ENCODE results near the gene C2orf72. TPM values are rescaled to one million over a fixed set of nuclear protein-coding genes. Genes with fewer than 3 reads are reported as not detected.

The C2orf72 gene
- total and polyA plus RNA-seq, 10 of the 15 experiments (the other 5 are each of a cell fraction or from before 2014, with no cell fraction given): under 0.01 to 0.29 (median 0.10) TPM; not detected in 6

DNA sequence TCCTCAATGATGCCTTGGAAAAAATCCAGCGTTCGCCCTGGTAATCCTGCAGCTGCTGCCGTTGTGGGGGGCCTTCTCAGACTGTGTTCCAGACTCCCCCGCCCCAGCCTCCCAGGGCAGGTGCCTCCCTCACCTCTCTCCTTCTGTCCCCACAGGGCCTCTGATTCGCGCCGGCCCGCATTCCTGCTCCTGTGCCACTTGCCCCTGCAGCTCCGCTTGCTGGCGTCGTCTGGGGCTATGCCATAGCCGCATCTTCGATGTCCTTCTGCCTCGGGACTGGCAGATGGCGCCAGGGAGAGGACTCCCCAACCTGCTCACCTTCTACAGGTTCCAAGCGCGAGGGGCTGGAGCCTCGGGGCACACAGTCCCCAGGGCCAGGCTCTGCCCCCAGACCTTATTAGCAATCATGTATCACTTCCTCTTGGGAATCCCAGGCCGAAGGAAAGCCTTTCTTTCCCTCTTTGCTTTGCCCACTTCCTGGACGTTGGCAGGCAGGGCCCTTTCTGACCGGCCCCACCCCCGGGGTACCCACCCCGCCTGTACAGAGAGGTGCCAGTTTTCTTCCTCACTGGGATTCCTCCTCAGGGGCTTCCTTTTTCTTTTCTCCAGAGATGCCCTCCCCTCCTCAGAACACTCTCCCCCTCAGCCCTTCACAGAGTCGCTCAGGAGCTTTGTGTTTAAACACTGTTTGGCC is 37.0 kb upstream of the C2orf72 start:
- WGBS (ENCODE audit: insufficient coverage, insufficient replicate concordance, low lambda C conversion rate, missing lambda C conversion rate): 24% methylated on average over 23 of the region's 24 CpGs

More for the DNA sequence above, 37.0 kb upstream of the C2orf72 start:
- Histone ChIP-seq H3K27me3 (replicated peaks in 1 of 2; ENCODE audit: control insufficient read depth in 2 of 2, insufficient read depth in 2 of 2, low read length in 1 of 2) (peaks cover 0 to 1% of the 10 kb centered on the region in 2 experiments; a peak in 3 of 4 replicates), H3K4me3 (no peak overlapping the region), H3K9ac (ENCODE audit: control insufficient read depth, insufficient read depth, low read length) (no peak overlapping the region), H2AFZ (ENCODE audit: control insufficient read depth, low read depth, low read length) (no peak overlapping the region), H3K79me2 (ENCODE audit: control insufficient read depth, insufficient read depth, low read length) (no peaks in the 10 kb centered on the region), H3K4me1 (ENCODE audit: control insufficient read depth, insufficient read depth, low read length) (no peaks in the 10 kb centered on the region), H4K20me1 (ENCODE audit: control insufficient read depth, insufficient read depth) (no peaks in the 10 kb centered on the region), H3K36me3 (ENCODE audit: control insufficient read depth in 2 of 2, insufficient read depth in 2 of 2, low read length in 1 of 2) (no peaks in the 10 kb centered on the region), H3K9me3 (replicated peaks; ENCODE audit: control insufficient read depth, insufficient read depth, low read length) (no peaks in the 10 kb centered on the region; the same call in 2 of the 3 replicates), H3K27ac (ENCODE audit: control insufficient read depth, insufficient read depth) (no peak overlapping the region), H3K4me2 (ENCODE audit: control insufficient read depth, insufficient read depth) (no peak overlapping the region)
- ChIA-PET SMC1A (ENCODE audit: uncharacterized antibody, unreplicated experiment) (no interaction called here), RAD21 (ENCODE audit: unreplicated experiment) (no interaction called here), CTCF (interaction anchor here (0.6 to 1.1 kb wide), 2 partner anchors 11 to 13 kb away, joined by 3 to 4 read pairs; no protein-coding TSS in a partner anchor), POLR2A (no interaction called here)
- DNase-seq (ENCODE audit: low read depth, low spot score) (no peak), ATAC-seq (0 out of 3 replicates have a peak, but pooled peaks have one; percentile 20), FAIRE-seq (no peak)
- TF ChIP-seq CBX3 (IDR thresholded peaks at IDR 0.05; ENCODE audit: borderline replicate concordance, low read depth) (no peak), FOS (IDR thresholded peaks at IDR 0.05; ENCODE audit: borderline replicate concordance, extremely low read depth, insufficient read length) (no peak), TBL1XR1 (IDR thresholded peaks at IDR 0.05; ENCODE audit: low read depth, low read length) (no peak), ATF7 (IDR thresholded peaks at IDR 0.05; ENCODE audit: low read depth) (no peak), POLR2A (IDR thresholded peaks at IDR 0.05; ENCODE audit: low read depth, low read length) (no peak), MEF2B (IDR thresholded peaks at IDR 0.05; ENCODE audit: partially characterized antibody, poor library complexity, severe bottlenecking) (no peak), CHD4 (IDR thresholded peaks at IDR 0.05) (no peak), CHD1 (IDR thresholded peaks at IDR 0.05; ENCODE audit: low read depth, low read length) (no peak), ZNF207 (IDR thresholded peaks at IDR 0.05; ENCODE audit: borderline replicate concordance) (no peak), ASH2L (IDR thresholded peaks at IDR 0.05; ENCODE audit: borderline replicate concordance, low read depth) (no peak), EED (IDR thresholded peaks at IDR 0.05; ENCODE audit: low read depth) (no peak), GABPA (IDR thresholded peaks at IDR 0.05; ENCODE audit: low read depth) (no peak), NFYB (IDR thresholded peaks at IDR 0.05; ENCODE audit: insufficient read depth, low read depth, low read length) (no peak), ZNF274 (IDR thresholded peaks at IDR 0.05; ENCODE audit: insufficient read depth, insufficient read length) (no peak), RBBP5 (conservative IDR thresholded peaks at IDR 0.05) (no peak), GATAD2B (conservative IDR thresholded peaks at IDR 0.05; ENCODE audit: low read depth) (no peak), SPI1 (IDR thresholded peaks at IDR 0.05; ENCODE audit: borderline replicate concordance, insufficient read depth, low read depth, low read length) (no peak), PAX5 (IDR thresholded peaks at IDR 0.05; ENCODE audit: borderline replicate concordance, low read depth, low read length) (no peak), SMAD5 (IDR thresholded peaks at IDR 0.05; ENCODE audit: low read depth) (no peak)
- TF ChIP-seq, protein P1, sequence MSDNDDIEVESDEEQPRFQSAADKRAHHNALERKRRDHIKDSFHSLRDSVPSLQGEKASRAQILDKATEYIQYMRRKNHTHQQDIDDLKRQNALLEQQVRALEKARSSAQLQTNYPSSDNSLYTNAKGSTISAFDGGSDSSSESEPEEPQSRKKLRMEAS (IDR thresholded peaks at IDR 0.05; ENCODE audit: low read depth, low read length): no peak
- BruUV-seq (replicated peaks): no TSS peak
- intact Hi-C loops (cut with micrococcal nuclease; ENCODE audit: unreplicated experiment): no loop called here
- in situ Hi-C loops (cut with MboI): no loop called here

Data from GM12878 (cell line).